NCI-H2227 (cell line): ENCODE results near the gene TPM4.
"Not testable (repeated sequence)": the region's sequence is repeated elsewhere in the genome, so short reads cannot be mapped to it uniquely, and the experiment has no call there.

Experiments used
- DNase-seq: peaks from one replicate; lab custom pipeline; 2025; ENCODE audit not compliant: unreplicated experiment; lab: John Stamatoyannopoulos, UW

TPM4 gene

GRCh38 chr19:16094360-16095070 lies 18.2 kb downstream of the TPM4 start:
- no peak for DNase-seq

DNA sequence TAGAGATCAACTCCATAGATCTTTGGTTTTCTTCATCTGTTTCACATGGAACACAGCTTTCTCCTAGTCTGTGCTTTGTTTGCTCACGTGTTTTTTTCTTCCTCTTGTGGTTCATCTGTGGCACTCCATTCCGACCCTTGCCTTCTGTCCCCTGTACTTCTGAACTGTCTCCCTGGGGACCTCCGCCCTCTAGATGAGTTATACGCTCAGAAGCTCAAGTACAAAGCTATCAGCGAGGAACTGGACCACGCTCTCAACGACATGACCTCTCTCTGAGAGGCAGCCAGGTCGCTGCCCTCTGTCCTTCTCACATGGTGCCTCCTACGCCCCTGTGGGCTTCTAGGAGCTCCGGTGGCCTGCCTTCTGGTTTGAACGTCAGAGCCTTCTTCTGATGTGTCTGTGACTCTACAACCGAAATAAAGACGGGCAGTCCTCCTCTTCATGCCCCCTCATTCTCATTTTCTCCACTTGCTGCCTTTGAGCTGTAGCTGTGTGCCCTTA lies 18.8 kb downstream of the TPM4 start:
- DNase-seq: no peak

GRCh38 chr19:16096280-16096855 lies 20.1 kb downstream of the TPM4 start:
- DNase-seq: no peak

- no peak for DNase-seq
These were observed 22.1 kb downstream of the TPM4 start for GRCh38 chr19:16098416-16098768.

DNA sequence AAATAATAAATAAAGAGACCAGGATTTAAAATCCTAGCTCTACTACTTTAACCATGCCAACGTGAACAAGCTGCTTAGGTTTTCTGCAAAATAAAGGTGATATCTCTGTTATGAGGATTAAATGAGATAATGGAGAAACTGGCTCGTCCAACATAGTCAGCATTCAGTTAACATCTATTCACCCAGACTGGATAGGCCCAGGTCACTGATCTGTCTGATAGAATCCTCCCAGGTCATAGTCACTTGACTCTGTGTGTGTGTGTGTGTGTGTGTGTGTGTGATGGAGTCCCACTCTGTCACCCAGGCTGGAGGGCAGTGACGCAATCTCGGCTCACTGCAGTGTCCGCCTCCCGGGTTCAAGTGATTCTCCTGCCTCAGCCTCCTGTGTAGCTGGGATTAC lies 22.5 kb downstream of the TPM4 start:
- no peak for DNase-seq

DNA sequence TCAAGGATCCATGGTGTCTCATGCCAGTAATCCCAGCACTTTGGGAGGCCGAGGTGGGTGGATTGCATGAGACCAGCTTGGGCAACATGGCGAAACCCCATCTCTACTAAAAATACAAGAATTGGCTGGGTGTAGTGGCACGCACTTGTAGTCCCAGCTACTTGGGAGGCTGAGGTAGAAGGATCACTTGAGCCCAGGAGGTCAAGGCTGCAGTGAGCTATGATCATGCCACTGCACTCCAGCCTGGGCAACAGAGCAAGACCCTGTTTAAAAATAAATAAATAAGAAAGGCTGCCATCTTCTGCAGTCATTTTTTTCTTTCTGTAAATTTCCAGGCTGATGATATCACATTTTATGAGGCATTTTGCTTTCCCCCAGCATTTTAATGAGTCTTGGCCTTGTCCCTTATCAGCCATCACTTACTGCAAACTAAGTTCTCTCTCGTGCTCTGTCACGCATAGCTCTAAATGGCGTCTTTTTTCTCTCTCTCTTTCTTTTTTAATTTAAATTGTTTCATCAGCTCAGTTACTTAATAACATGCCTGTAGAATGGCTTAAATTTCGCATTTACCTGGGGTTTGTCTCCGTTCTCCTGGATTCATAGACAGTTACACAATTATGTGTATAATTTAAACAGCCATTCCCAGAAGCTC lies 23.1 kb downstream of the TPM4 start:
- not testable (repeated sequence) for DNase-seq

DNA sequence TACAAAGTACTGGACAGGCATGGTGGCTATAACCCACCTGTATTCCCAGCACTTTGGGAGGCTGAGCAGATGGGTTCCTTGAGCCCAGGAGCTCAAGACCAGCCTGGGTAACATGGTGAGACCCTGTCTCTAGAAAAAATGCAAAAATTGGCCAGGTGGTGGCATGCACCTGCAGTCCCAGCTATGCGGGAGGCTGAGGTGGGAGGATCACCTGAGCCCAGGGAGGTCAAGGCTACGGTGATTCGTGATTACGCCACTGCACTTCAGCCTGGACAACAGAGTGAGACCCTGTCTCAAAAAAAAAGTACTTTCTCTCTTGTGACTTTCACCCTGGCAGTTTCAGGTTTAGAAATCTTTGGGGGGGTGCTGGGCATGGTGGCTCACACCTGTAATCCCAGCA lies 24.2 kb downstream of the TPM4 start:
- no peak for DNase-seq

GRCh38 chr19:16104722-16105121 lies 28.4 kb downstream of the TPM4 start:
- DNase-seq: no peak

DNA sequence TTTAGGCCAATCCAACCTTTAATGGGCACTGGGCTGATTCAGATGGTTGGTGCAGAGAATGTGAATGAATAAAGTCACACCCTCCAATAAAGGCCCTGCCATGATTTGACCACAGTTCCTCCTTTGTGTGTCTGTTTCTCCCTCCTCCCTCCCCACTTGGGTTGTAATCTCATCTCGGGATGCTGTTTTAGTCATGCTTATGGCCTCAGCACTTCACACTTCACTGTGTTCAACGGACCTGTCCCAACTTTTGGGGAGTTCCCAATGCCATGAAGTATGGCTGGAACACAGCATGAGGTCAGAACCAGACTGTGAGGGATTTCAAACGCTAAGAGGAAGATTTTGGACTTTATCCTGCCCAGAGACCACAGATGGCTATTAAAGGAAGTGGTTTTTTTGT lies 29.8 kb downstream of the TPM4 start:
- DNase-seq: no peak

DNA sequence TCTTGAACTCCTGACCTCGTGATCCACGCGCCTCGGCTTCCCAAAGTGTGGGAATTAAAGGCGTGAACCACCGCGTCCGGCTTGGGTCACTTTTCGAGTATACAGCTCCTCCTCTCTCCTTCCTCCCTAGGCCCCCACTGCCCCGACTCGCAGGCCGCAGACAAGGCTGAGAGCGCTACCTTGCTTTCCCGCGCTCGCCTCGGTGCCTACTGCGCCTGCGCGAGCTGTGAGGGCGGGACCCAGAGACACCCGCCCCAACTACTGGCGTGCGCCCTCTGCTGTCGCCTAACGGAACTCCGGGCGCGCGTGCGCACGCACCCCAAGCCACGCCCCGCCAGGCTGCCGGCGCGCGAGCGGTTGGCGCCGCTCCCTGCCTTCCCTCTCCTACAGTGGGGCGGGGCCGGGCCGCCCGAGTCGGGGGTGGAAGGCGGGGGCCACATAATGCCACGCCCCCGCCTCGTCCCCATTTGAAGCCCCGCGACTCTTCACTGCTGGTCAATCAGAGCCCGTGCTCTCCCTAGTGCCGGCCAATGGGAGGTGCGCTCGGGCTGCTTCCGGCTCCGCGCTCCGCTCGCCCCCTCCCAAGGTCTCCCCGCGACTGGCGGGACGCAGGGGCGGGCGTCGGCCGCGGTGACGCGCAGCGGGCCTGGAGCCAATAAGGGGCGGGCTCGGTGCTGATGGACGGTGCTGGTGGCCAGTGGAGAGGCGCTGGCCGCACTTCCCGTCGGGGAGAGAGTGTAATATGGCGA lies 35.0 kb downstream of the TPM4 start, which contains the start of gene RAB8A:
RAB8A (plus strand) TSS at position 730 of the 749 bp plus-strand sequence; CDS start at position 743, 13 bp downstream.
- peak; percentile 100 for DNase-seq

DNA sequence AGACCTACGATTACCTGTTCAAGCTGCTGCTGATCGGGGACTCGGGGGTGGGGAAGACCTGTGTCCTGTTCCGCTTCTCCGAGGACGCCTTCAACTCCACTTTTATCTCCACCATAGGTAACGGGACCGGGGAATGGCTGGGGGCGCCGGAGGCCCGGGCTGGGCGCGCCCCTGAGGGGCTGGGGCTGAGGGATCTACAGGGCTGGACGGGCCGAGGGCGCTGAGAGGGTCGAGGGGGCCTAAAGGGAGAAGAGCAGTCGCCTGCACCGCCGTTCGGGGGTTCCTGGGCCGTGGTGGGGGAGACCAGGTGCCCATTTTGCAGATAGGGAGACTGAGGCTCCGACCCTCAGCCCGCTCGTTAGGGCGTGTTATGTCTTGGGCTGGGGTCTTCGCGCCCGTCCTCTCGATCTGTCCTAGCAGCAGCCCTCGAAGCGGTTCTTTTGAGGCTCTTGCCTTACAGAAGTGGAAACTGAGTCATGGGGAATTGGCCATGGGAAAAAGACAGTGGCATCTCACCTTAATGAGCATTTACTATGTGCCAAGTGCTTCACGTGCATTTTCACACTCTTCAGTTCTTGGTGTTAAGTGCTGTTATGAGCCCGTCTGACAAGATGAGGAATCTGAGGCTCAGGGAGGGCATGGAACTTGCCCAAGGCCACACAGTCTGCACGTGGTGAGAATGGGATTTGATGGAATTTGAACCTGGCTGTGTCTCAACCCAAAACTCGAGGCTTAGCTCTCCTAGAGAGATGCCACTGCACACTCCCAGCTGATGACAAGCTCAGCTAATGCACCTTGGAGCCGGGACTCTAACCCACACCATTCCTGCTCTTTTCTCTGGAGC lies 35.8 kb downstream of the TPM4 start:
- DNase-seq: no peak

GRCh38 chr19:16112778-16113177 lies 36.5 kb downstream of the TPM4 start:
- no peak for DNase-seq

- DNase-seq: no peak
These were observed 37.4 kb downstream of the TPM4 start for GRCh38 chr19:16113727-16114126.

GRCh38 chr19:16115301-16116039 lies 39.2 kb downstream of the TPM4 start:
- no peak for DNase-seq

DNA sequence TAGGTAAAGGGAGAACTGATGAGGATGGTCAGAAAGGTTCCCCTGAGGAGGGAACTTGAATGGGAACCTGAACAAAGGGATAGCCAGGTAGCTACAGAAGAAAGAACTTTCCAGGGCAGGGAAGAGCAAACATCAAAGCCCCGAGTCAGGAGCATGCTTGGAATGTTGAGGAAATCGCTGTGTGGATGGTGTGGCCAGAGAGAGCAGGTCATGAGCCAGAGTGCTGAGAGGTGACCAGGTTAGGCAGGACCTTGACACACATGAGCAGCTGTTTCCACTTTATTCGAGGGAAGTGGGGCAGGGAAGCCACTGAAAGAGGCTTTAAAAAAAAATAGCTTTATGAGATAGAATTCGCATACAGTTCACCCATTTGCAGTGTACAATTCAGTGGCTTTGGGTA lies 39.8 kb downstream of the TPM4 start:
- DNase-seq: no peak

DNA sequence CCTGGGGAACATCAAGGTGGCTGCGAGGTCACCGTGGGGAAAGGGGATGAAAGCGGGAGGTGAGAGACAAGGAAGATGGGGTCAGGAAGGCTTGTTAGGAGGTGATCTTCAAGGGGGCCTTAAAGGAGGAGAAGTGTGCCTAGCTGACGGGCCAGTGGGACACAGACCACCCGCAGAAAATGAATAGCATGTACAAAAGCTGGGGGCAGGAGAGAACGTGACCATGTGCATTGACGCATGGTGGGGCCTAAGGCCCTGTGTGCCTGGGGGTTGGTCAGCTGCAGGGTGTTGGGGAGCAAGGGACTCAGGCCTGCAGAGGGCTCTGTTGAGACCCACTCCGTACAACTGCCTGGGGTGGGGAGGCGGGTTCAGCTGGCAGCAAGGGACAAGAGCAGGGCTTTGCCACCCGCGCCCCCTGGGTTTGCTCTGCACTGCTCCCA lies 41.3 kb downstream of the TPM4 start:
- no peak for DNase-seq

GRCh38 chr19:16118489-16119033 lies 42.3 kb downstream of the TPM4 start:
- DNase-seq: no peak

DNA sequence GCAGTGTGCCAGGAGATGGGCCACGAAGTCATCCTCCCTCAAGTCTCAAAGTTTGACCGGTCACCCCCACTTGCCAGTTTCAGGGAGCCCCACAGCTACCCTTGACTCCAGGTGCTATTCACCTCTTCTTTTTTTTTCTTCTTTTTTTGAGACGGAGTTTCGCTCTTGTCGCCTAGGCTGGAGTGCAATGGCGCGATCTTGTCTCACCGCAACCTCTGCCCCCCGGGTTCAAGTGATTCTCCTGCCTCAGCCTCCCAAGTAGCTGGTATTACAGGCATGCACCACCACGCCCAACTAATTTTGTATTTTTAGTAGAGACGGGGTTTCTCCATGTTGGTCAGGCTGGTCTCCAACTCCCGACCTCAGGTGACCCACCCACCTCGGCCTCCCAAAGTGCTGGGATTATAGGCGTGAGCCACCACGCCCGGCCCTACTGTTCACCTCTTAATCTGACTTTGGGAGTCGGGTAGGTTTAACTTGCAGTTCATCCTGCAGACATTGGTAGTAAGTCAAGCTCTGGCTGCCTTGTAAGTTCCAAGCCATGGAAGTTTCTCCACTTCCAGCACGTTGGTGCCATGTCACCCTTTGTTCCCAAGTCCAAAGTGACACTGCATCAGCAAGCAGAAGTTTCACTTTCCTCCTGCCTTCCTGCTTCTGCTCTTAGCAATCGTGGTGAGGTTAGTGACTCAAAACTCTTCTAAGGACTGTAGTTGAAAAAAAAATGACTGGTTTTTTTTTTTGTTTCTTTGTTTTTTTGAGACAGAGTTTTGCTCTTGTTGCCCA lies 43.0 kb downstream of the TPM4 start:
- not testable (repeated sequence) for DNase-seq

- no peak for DNase-seq
These were observed 44.8 kb downstream of the TPM4 start for GRCh38 chr19:16121141-16121540.
